ENCODE results near the gene PROCA1.
"Not testable (repeated sequence)": the region's sequence is repeated elsewhere in the genome, so short reads cannot be mapped to it uniquely, and the experiment has no call there.

GRCh38 chr17:28659497-28659881 lies 52.2 kb downstream of the PROCA1 start:
- TF ChIP-seq POLR2A (IDR thresholded peaks at IDR 0.05) = not testable (repeated sequence)
- TF ChIP-seq, protein P1, sequence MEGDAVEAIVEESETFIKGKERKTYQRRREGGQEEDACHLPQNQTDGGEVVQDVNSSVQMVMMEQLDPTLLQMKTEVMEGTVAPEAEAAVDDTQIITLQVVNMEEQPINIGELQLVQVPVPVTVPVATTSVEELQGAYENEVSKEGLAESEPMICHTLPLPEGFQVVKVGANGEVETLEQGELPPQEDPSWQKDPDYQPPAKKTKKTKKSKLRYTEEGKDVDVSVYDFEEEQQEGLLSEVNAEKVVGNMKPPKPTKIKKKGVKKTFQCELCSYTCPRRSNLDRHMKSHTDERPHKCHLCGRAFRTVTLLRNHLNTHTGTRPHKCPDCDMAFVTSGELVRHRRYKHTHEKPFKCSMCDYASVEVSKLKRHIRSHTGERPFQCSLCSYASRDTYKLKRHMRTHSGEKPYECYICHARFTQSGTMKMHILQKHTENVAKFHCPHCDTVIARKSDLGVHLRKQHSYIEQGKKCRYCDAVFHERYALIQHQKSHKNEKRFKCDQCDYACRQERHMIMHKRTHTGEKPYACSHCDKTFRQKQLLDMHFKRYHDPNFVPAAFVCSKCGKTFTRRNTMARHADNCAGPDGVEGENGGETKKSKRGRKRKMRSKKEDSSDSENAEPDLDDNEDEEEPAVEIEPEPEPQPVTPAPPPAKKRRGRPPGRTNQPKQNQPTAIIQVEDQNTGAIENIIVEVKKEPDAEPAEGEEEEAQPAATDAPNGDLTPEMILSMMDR (IDR thresholded peaks at IDR 0.05) = not testable (repeated sequence)
